ENCODE measurements around the gene ZNF264. TPM values are rescaled to one million over a fixed set of nuclear protein-coding genes. Genes with fewer than 3 reads are reported as not detected.

Gene ZNF264
- total RNA-seq, 2 experiments from 2014 or later: 20.7 to 22.4 TPM

DNA sequence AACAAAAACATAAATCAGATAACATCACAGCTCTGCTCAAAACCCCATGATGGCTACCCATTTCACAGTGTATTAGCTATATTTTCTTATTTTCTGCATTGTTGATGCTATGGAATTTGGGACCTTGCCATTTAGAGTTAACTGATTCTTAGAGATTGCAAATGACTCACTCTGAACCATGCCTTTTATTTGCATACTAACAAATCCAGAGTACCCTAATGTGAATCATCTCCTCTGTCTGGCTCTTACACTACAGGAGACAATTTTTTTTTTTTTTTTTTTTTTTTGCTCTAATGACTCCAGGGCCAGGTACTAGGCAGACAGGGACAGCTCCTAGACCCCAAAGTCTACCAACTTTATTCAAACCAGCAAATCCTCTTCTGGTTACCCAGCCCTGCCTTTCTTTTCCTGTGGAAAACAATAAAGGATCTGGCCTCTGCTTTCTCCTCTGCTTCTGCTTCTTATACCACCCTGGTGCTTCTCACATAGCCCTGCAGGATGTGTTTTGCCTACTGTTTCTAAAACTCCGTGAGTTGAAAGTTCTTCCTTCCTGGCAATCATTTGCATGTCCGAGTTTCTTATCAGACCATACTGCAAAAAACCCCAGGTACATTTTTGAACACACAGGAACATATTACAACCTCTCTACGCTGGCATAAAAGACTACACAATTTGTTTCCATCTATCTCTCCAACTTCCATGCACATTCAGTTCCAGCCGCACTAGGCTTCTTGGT lies 78.4 kb downstream of the ZNF264 start:
- H3K4me1 Mint-ChIP-seq (ENCODE audit: low read depth): peaks cover 17% of the 10 kb centered on the region
- TF ChIP-seq, protein P1, sequence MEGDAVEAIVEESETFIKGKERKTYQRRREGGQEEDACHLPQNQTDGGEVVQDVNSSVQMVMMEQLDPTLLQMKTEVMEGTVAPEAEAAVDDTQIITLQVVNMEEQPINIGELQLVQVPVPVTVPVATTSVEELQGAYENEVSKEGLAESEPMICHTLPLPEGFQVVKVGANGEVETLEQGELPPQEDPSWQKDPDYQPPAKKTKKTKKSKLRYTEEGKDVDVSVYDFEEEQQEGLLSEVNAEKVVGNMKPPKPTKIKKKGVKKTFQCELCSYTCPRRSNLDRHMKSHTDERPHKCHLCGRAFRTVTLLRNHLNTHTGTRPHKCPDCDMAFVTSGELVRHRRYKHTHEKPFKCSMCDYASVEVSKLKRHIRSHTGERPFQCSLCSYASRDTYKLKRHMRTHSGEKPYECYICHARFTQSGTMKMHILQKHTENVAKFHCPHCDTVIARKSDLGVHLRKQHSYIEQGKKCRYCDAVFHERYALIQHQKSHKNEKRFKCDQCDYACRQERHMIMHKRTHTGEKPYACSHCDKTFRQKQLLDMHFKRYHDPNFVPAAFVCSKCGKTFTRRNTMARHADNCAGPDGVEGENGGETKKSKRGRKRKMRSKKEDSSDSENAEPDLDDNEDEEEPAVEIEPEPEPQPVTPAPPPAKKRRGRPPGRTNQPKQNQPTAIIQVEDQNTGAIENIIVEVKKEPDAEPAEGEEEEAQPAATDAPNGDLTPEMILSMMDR (IDR thresholded peaks at IDR 0.05): no peak
- peak overlapping the region; percentile 76 for H3K27ac Mint-ChIP-seq
- H3K27me3 Mint-ChIP-seq: no peaks in the 10 kb centered on the region
- DNase-seq (no peak), ATAC-seq (peak; percentile 85)
- ChIA-PET POLR2A (no interaction called here), CTCF (no interaction called here)
- no peak overlapping the region for H3K4me3 Mint-ChIP-seq
- peaks cover 9% of the 10 kb centered on the region for H3K9me3 Mint-ChIP-seq
- peaks cover 50% of the 10 kb centered on the region for H3K36me3 Mint-ChIP-seq (ENCODE audit: low read depth)
- intact Hi-C loops (cut with micrococcal nuclease): no loop called here

DNA sequence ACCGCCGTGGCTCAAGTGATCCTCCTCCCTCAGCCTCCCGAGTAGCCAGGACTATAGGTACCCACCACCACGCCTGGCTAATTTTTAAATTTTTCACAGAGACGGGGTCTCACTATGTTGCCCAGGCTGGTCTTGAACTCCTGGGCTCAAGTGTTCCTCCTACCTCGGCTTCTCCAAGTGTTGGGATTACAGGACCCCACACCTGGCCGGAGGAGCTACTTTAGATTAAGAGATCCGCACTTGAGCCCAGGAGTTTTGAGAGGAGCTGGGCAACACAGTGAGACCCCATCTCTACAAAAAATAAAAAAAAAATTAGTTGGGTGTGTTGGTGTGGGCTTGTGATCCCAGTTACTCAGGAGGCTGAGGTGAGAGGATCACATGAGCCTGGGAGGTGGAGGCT lies 80.0 kb downstream of the ZNF264 start:
- intact Hi-C loops (cut with micrococcal nuclease): no loop called here
- no peaks in the 10 kb centered on the region for H3K27me3 Mint-ChIP-seq
- CTCF ChIA-PET: no interaction called here
- H3K36me3 Mint-ChIP-seq (ENCODE audit: low read depth): peaks cover 53% of the 10 kb centered on the region
- H3K27ac Mint-ChIP-seq: no peak overlapping the region
- POLR2A ChIA-PET: interaction anchor here (1.3 kb wide), 1 partner anchor 30 kb away, joined by 5 read pairs; the partner anchor contains the start of gene ZNF805
- ATAC-seq (no peak), DNase-seq (no peak)
- TF ChIP-seq, protein P1 (IDR thresholded peaks at IDR 0.05): no peak
- H3K4me1 Mint-ChIP-seq (ENCODE audit: low read depth): peaks cover 18% of the 10 kb centered on the region
- no peak overlapping the region for H3K4me3 Mint-ChIP-seq
- H3K9me3 Mint-ChIP-seq: peaks cover 7% of the 10 kb centered on the region

Other genes with a start within 250 kb of the ZNF264 start
- gene USP29, start 71.5 kb upstream of the ZNF264 start, total RNA-seq: not detected
- gene ZIM3, start 46.3 kb upstream of the ZNF264 start, total RNA-seq: not detected
- gene DUXA, start 24.0 kb upstream of the ZNF264 start, total RNA-seq: not detected
- 1 to 10 TPM in 1 of 2 experiments, under 1 TPM in 1; 0.96 to 1.4 TPM for gene AURKC, start 39.5 kb downstream of the ZNF264 start, total RNA-seq
- 1 to 10 TPM; 7.6 to 7.8 TPM for gene ZNF805, start 49.1 kb downstream of the ZNF264 start, total RNA-seq
- 10 to 100 TPM; 59.1 to 63.1 TPM for gene ZNF460, start 89.0 kb downstream of the ZNF264 start, total RNA-seq
- gene ZNF543, start 129.0 kb downstream of the ZNF264 start, total RNA-seq: 1 to 10 TPM; 6.3 to 7.0 TPM
- gene ZNF304, start 159.8 kb downstream of the ZNF264 start, total RNA-seq: 1 to 10 TPM; 6.6 to 6.7 TPM
- 1 to 10 TPM; 6.0 to 7.4 TPM for gene TRAPPC2B, start 172.1 kb downstream of the ZNF264 start, total RNA-seq
- 1 to 10 TPM; 1.3 to 1.5 TPM for gene ZNF547, start 172.1 kb downstream of the ZNF264 start, total RNA-seq
- 10 to 100 TPM; 23.9 to 24.6 TPM for gene ZNF548, start 198.4 kb downstream of the ZNF264 start, total RNA-seq
- gene ZNF17, start 219.7 kb downstream of the ZNF264 start, total RNA-seq: 1 to 10 TPM; 5.7 to 8.8 TPM
- gene ZNF749, start 243.8 kb downstream of the ZNF264 start, total RNA-seq: 10 to 100 TPM; 19.5 to 20.0 TPM